Activated naive CD4-positive, alpha-beta T cell treated with anti-CD3 and anti-CD28 coated beads, Interleukin-2, amount 50 U/mL, for 16 hours (primary cell): ENCODE results near the gene DCN.

Experiments used
- DNase-seq: peaks from one replicate; pipeline ENCODE4 v3.0.0-alpha.2; 2020

DCN gene

GRCh38 chr12:91099341-91099740 is 83.3 kb downstream of the DCN start:
- DNase-seq = no peak

GRCh38 chr12:91098941-91099340 is 83.7 kb downstream of the DCN start:
- no peak for DNase-seq

- no peak for DNase-seq
These were observed 84.2 kb downstream of the DCN start for GRCh38 chr12:91098461-91098860.

GRCh38 chr12:91094957-91095356 is 87.7 kb downstream of the DCN start:
- DNase-seq = no peak

GRCh38 chr12:91094032-91094662 is 88.5 kb downstream of the DCN start:
- DNase-seq = no peak

- no peak for DNase-seq
These were observed 89.3 kb downstream of the DCN start for GRCh38 chr12:91093341-91093740.

- no peak for DNase-seq
These were observed 90.5 kb downstream of the DCN start for GRCh38 chr12:91091916-91092715.
